Kidney epithelial cell (primary cell): ENCODE results near the gene DBF4B. TPM values are rescaled to one million over a fixed set of nuclear protein-coding genes. Genes with fewer than 3 reads are reported as not detected.
"Not testable (repeated sequence)": the region's sequence is repeated elsewhere in the genome, so short reads cannot be mapped to it uniquely, and the experiment has no call there.

Experiments used
- DNase-seq: peaks from one replicate; pipeline ENCODE4 v3.0.0-alpha.2; 2010; ENCODE audit warnings: low read depth
- H3K27me3 ChIP-seq: 2 replicates; pipeline ENCODE4 v1.6.0; 2011; ENCODE audit warnings: low read length; ENCODE audit not compliant: control insufficient read depth, insufficient read depth
- H3K36me3 ChIP-seq: 2 replicates; pipeline ENCODE4 v1.5.1; 2011; ENCODE audit warnings: low read length; ENCODE audit not compliant: control insufficient read depth, insufficient read depth
- H3K4me3 ChIP-seq: 2 replicates; pipeline ENCODE4 v1.5.1; 2011; ENCODE audit warnings: low read depth, mild to moderate bottlenecking, control low read depth, low read length
- total RNA-seq: library from RNA; depleted of rRNA; stranded (reverse); fragments of >200 nt; gene quantifications from 2 replicates; pipeline ENCODE4 v1.2.3, GENCODE V29; 2015
- TF ChIP-seq, protein P1 (sequence below): IDR thresholded peaks from 2 replicates; pipeline ENCODE4 v1.5.1; 2011; ENCODE audit warnings: mild to moderate bottlenecking, moderate library complexity, low read length, control low read depth, inconsistent platforms; ENCODE audit not compliant: insufficient read depth, poor library complexity, severe bottlenecking

The DBF4B gene
- total RNA-seq, 1 donor from 2014 or later: 10.2 TPM

DNA sequence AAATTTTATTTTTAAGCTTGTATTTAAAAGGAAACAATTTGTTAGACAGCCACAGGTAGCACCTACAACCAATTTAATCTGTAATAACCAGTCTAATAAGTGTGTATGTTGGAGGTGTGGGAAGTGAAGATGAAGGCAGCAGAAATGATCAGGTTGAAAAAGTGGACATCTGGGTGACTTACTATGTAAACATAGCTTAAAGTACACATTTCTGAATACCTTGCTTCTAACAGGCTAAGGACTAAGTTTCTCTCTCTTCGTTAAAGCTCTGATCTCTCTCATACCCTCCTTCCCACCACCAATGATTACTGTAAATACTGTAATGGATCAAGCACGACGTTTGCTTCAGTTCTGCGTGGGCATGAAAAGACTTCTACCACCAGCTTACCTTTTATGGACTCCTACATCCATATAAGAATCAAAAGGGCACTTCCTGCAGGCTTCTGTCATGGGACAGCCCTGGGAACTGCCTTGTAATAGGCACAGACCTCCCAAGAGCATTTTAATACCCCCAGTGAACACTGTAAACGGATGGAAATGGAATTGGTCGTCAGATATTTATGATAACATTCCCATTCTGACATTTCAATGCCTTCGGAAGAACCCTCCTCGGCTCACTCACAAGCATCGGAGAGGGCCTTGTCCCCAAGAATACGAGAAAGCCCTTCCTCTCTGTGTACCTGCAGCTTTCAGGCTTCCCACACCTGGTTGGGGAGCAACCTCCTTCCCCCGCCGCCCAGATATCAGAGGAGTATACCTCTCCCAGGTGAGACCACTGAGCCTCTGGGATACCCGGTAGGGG is 19.6 kb upstream of the DBF4B start:
- Histone ChIP-seq H3K4me3 (peak overlapping the region; percentile 63), H3K27me3 (no peaks in the 10 kb centered on the region), H3K36me3 (no peaks in the 10 kb centered on the region)
- TF ChIP-seq, protein P1, sequence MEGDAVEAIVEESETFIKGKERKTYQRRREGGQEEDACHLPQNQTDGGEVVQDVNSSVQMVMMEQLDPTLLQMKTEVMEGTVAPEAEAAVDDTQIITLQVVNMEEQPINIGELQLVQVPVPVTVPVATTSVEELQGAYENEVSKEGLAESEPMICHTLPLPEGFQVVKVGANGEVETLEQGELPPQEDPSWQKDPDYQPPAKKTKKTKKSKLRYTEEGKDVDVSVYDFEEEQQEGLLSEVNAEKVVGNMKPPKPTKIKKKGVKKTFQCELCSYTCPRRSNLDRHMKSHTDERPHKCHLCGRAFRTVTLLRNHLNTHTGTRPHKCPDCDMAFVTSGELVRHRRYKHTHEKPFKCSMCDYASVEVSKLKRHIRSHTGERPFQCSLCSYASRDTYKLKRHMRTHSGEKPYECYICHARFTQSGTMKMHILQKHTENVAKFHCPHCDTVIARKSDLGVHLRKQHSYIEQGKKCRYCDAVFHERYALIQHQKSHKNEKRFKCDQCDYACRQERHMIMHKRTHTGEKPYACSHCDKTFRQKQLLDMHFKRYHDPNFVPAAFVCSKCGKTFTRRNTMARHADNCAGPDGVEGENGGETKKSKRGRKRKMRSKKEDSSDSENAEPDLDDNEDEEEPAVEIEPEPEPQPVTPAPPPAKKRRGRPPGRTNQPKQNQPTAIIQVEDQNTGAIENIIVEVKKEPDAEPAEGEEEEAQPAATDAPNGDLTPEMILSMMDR: no peak
- no peak for DNase-seq

DNA sequence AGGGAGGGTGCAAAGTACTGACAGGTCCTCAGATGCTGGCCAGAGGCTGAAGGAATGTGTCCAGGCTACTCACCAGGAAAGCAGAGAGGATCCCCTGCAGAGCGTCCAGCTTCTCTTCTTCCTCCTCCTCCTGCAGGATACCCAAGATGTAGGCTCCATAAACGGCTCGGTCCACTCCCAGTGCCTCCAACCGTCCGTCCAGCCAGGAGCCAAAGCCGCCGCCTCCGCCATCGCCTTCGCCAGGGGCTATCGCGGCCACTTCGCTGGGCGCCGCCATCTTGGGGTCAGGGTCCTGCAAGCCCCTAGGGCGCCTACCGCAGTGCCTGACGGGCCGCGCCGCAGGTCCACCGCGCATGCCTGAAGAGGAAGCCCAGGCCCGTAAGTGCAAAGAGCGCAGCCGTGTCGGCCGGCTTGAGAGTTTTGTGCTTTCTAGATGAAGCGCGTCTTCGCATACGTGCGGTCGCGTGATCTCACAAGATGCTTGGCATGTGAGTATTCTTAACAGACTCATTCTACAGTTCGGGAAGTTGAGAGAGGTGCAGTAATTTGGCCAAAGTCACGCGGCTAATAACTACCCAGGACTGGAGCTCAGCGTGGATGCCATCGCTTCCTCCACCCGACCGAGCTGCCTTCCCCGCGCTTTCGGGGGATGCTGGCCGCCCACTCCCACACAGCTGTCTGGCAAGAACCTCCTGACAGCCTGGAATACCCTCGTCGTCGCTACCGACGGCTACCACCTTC is 18.8 kb upstream of the DBF4B start, which contains the start of gene CCDC43:
TSS of gene CCDC43 (minus strand) at position 300 of the 741 bp plus-strand sequence. CDS start at position 277, 23 bp downstream.
- Histone ChIP-seq H3K36me3 (no peaks in the 10 kb centered on the region), H3K27me3 (no peaks in the 10 kb centered on the region), H3K4me3 (peak within 1 kb of the TSS; percentile 63)
- DNase-seq: peak; percentile 71
- TF ChIP-seq, protein P1: no peak

DNA sequence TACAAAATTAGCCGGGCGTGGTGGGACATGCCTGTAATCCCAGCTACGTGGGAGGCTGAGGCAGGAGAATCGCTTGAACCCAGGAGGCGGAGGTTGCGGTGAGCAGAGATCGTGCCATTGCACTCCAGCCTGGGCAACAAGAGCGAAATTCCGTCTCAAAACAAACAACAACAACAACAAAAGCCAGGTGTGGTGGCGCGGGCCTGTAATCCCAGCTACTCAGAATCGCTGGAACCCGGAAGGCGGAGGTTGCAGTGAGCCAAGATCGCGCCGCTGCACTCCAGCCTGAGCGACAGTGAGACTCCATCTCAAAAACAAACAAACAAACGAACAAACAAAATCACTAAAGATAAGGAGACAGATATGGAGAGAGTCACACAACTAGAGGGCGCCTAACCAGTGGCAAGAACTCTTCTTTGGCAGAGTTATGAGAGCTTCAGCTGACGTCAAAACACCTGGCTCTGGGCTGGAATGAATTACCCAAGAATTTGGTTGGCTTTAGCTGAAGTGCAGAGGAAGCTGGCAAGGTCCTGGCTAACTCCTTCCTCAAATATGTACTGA is 17.6 kb upstream of the DBF4B start:
- H3K27me3 ChIP-seq, H3K36me3 ChIP-seq, H3K4me3 ChIP-seq, DNase-seq: not testable (repeated sequence)

DNA sequence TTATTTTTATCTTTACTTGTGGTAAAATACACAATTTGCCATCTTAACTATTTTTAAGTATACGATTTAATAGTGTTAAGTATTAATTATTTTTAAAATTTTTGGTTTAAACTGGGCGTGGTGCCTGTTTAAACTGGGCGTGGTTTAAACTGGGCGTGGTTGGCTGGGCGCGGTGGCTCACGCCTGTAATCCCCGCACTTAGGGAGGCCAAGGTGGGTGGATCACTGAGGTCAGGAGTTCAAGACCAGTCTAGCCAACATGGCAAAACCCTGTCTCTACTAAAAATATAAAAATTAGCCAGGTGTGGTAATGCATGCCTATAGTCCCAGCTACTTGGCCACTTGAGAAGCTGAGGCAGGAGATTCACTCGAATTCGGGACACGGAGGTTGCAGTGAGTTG is 14.9 kb upstream of the DBF4B start:
- Histone ChIP-seq H3K27me3 (no peaks in the 10 kb centered on the region), H3K36me3 (no peaks in the 10 kb centered on the region), H3K4me3 (no peak overlapping the region)
- TF ChIP-seq, protein P1: no peak
- DNase-seq: no peak

DNA sequence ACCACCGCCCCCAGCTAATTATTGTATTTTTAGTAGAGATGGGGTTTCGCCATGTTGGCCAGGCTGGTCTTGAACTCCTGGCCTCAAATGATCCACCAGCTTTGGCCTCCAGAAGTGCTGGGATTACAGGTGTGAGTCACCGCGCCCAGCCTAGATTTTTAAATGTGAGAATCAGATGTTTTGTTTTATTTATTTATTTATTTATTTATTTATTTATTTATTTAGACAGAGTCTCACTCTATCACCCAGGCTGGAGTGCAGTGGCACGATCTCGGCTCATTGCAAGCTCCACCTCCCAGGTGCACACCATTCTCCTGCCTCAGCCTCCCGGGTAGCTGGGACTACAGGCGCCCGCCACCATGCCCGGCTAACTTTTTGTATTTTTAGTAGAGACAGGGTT is 8.2 kb upstream of the DBF4B start:
- H3K36me3 ChIP-seq, H3K4me3 ChIP-seq, H3K27me3 ChIP-seq, DNase-seq: not testable (repeated sequence)

DNA sequence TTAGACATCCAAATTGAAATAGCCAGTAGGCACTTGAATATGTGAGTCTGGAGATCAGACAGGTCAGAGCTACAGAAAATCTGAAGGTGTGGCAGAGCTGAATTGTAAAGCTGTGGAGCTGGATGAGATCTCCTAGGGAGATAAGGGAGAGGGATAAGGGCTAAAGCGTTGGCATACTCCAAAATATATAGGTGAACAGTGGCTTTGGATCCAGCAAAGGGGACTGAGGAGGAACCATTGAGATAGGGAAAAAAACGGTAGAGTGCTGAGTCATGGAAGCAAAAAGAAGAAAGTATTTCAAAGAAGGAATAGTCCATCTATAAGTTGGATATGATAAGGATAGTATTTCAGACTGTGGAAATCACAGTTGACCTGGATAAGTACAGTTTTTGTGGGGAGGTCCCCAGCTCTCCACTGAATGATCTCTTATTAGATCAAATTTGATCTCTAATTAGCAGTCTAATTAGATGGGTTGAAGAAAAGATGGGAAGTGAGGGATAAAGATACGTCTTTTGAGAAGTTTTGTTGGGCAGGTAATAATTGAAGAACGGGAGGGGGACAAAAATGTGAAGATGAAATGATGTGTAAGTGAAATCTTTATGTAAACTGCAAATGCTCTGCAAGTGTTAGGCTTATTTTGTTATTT is 587 bp upstream of the DBF4B start:
- TF ChIP-seq, protein P1: no peak
- peak overlapping the region; percentile 59 for H3K4me3 ChIP-seq
- no peaks in the 10 kb centered on the region for H3K27me3 ChIP-seq
- DNase-seq: no peak
- H3K36me3 ChIP-seq: no peaks in the 10 kb centered on the region
